HEK293 (cell line): ENCODE data around the gene GABRA5.

Experiments used
- CTCF ChIA-PET: fragments of 350-600 bp; formaldehyde crosslinking; extraction: SDS; loops from one replicate; lab custom pipeline; 2021; ENCODE audit warnings: antibody characterized with exemption; lab: Yijun Ruan, JAX
- POLR2A ChIA-PET: fragments of 300-600 bp; formaldehyde crosslinking; extraction: SDS; loops from one replicate; lab custom pipeline; 2020; ENCODE audit warnings: antibody characterized with exemption, inconsistent platforms; lab: Yijun Ruan, JAX
- H3K27ac ChIP-seq: fragments of 200-500 bp; sonication (Bioruptor generic); 2 replicates; pipeline ENCODE4 v1.5.1; 2014; ENCODE audit warnings: low read depth, low read length, control low read depth, inconsistent platforms; ENCODE audit errors: extremely low read depth
- H3K36me3 ChIP-seq, 2 experiments: fragments of 200-500 bp in 1 of 2; sonication (Bioruptor generic) in 1 of 2; 1 replicate in 1 of 2; 2 replicates in 1 of 2; pipeline ENCODE4 v1.5.1; 2014 to 2017; ENCODE audit warnings: inconsistent platforms in 2 of 2, low read length in 2 of 2; ENCODE audit not compliant: control insufficient read depth in 2 of 2, insufficient read depth in 1 of 2
- H3K4me1 ChIP-seq: fragments of 200-500 bp; sonication (Bioruptor generic); 2 replicates; pipeline ENCODE4 v1.5.1; 2014; ENCODE audit warnings: mild to moderate bottlenecking, low read length, inconsistent platforms; ENCODE audit not compliant: control insufficient read depth, insufficient read depth
- H3K4me3 ChIP-seq: 2 replicates; pipeline ENCODE4 v1.5.1; 2011; ENCODE audit warnings: low read depth, mild to moderate bottlenecking, control low read depth, low read length, moderate library complexity
- H3K9me3 ChIP-seq: fragments of 200-500 bp; sonication (Bioruptor generic); 2 replicates; pipeline ENCODE4 v1.5.1; 2014; ENCODE audit warnings: low read depth, low read length, inconsistent platforms; ENCODE audit not compliant: control insufficient read depth, insufficient read depth
- GLI4 ChIP-seq: fragments of 450-650 bp; formaldehyde crosslinking; IDR thresholded peaks from 2 replicates; pipeline ENCODE4 v1.5.1; 2016; ENCODE audit warnings: missing biosample characterization, missing genetic modification characterization
- GLIS1 ChIP-seq: fragments of 450-650 bp; formaldehyde crosslinking; IDR thresholded peaks from 2 replicates; pipeline ENCODE4 v1.5.1; 2016; ENCODE audit warnings: missing biosample characterization, missing genetic modification characterization
- ZBTB8A ChIP-seq: fragments of 450-650 bp; formaldehyde crosslinking; IDR thresholded peaks from 2 replicates; pipeline ENCODE4 v1.5.1; 2016; ENCODE audit warnings: missing biosample characterization, missing genetic modification characterization
- ZFP69B ChIP-seq: fragments of 450-650 bp; formaldehyde crosslinking; IDR thresholded peaks from 2 replicates; pipeline ENCODE4 v1.5.1; 2016; ENCODE audit warnings: missing biosample characterization, missing genetic modification characterization
- ZIC2 ChIP-seq: fragments of 450-650 bp; formaldehyde crosslinking; IDR thresholded peaks from 2 replicates; pipeline ENCODE4 v1.5.1; 2016; ENCODE audit warnings: missing biosample characterization, missing genetic modification characterization
- ZNF16 ChIP-seq: fragments of 450-650 bp; formaldehyde crosslinking; IDR thresholded peaks from 2 replicates; pipeline ENCODE4 v1.5.1; 2016; ENCODE audit warnings: low read depth, missing biosample characterization, missing genetic modification characterization
- ZNF24 ChIP-seq: fragments of 450-650 bp; formaldehyde crosslinking; IDR thresholded peaks from 2 replicates; pipeline ENCODE4 v1.5.1; 2016; ENCODE audit warnings: missing biosample characterization, missing genetic modification characterization
- ZNF354C ChIP-seq: fragments of 450-650 bp; formaldehyde crosslinking; IDR thresholded peaks from 2 replicates; pipeline ENCODE4 v1.5.1; 2016; ENCODE audit warnings: missing biosample characterization, missing genetic modification characterization, low read depth, borderline replicate concordance
- ZNF623 ChIP-seq: fragments of 450-650 bp; formaldehyde crosslinking; IDR thresholded peaks from 2 replicates; pipeline ENCODE4 v1.5.1; 2016; ENCODE audit warnings: missing biosample characterization, missing genetic modification characterization
- ZSCAN16 ChIP-seq: fragments of 450-650 bp; formaldehyde crosslinking; IDR thresholded peaks from 2 replicates; pipeline ENCODE4 v1.5.1; 2016; ENCODE audit warnings: missing biosample characterization, missing genetic modification characterization
- TF ChIP-seq, protein P1 (sequence below): fragments of 450-650 bp; formaldehyde crosslinking; IDR thresholded peaks from 2 replicates; pipeline ENCODE4 v1.5.1; 2016; ENCODE audit warnings: missing biosample characterization, missing genetic modification characterization

The GABRA5 gene

DNA sequence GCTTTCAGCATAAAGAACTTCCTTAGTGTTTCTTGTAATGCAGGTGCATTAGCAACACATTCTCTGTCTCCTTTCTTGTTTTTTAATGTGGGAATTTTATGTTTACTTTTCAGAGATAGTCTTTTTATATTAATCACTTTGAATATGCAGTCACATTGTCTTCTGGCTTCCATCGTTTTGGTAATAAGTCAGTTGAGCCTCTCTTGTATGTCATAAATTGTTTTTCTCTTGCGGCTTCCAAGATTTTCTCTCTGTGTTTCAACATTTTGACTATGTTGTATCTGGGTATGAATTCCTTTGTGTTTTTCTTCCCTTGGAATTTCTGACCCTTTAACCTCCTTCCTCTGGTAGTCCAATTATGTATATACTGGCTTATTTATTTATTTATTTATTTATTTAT is 129.4 kb downstream of the GABRA5 start:
- Histone ChIP-seq H3K4me3 (no peak overlapping the region), H3K4me1 (no peaks in the 10 kb centered on the region), H3K36me3 (no peaks in the 10 kb centered on the region), H3K9me3 (no peaks in the 10 kb centered on the region), H3K27ac (no peak overlapping the region)
- ChIA-PET POLR2A (no interaction called here), CTCF (no interaction called here)
- TF ChIP-seq ZBTB8A (no peak), ZNF24 (tag by site-specific recombination) (no peak), GLI4 (tag by site-specific recombination) (no peak), ZNF623 (no peak), ZFP69B (tag by site-specific recombination) (no peak), ZNF354C (tag by site-specific recombination) (no peak), ZIC2 (tag by site-specific recombination) (no peak), ZNF16 (tag by site-specific recombination) (no peak), ZSCAN16 (no peak), GLIS1 (tag by site-specific recombination) (no peak)
- TF ChIP-seq, protein P1, sequence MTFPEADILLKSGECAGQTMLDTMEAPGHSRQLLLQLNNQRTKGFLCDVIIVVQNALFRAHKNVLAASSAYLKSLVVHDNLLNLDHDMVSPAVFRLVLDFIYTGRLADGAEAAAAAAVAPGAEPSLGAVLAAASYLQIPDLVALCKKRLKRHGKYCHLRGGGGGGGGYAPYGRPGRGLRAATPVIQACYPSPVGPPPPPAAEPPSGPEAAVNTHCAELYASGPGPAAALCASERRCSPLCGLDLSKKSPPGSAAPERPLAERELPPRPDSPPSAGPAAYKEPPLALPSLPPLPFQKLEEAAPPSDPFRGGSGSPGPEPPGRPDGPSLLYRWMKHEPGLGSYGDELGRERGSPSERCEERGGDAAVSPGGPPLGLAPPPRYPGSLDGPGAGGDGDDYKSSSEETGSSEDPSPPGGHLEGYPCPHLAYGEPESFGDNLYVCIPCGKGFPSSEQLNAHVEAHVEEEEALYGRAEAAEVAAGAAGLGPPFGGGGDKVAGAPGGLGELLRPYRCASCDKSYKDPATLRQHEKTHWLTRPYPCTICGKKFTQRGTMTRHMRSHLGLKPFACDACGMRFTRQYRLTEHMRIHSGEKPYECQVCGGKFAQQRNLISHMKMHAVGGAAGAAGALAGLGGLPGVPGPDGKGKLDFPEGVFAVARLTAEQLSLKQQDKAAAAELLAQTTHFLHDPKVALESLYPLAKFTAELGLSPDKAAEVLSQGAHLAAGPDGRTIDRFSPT (tag by site-specific recombination) = no peak
